ENCODE data around the gene GHR. TPM values are rescaled to one million over a fixed set of nuclear protein-coding genes. Genes with fewer than 3 reads are reported as not detected.

Gene GHR
- total and polyA plus RNA-seq, 10 of the 15 experiments (the other 5 are each of a cell fraction or from before 2014, with no cell fraction given) = 0.23 to 10.2 (median 0.48) TPM

DNA sequence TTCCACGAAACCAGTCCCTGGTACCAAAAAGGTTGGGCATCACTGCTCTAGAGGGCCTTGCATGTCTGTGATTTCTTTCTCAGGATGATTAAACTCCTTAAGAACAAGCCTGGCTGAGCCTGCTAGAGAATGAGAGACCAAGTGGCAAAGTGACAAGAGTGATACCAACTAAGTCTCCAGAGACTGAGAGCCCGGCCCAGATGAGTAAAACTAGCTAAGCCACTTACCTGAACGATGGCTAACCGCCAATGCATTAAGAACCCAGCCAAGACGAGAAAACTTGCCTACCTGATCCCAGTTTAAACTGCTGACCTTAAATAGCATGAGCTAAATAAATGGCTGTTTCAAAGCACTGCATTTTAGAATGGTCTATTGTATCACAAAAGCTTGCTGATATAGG is 327.8 kb downstream of the GHR start:
- Histone ChIP-seq H3K36me3 (ENCODE audit: control insufficient read depth in 2 of 2, insufficient read depth in 2 of 2, low read length in 1 of 2) (no peaks in the 10 kb centered on the region), H3K4me3 (no peak overlapping the region), H3K4me1 (ENCODE audit: control insufficient read depth, insufficient read depth, low read length) (no peaks in the 10 kb centered on the region), H3K9ac (ENCODE audit: control insufficient read depth, insufficient read depth, low read length) (no peak overlapping the region), H3K9me3 (replicated peaks; ENCODE audit: control insufficient read depth, insufficient read depth, low read length) (no peaks in the 10 kb centered on the region), H3K27ac (ENCODE audit: control insufficient read depth, insufficient read depth) (no peak overlapping the region), H4K20me1 (ENCODE audit: control insufficient read depth, insufficient read depth) (no peaks in the 10 kb centered on the region), H3K79me2 (ENCODE audit: control insufficient read depth, insufficient read depth, low read length) (no peaks in the 10 kb centered on the region), H3K27me3 (replicated peaks in 1 of 2; ENCODE audit: control insufficient read depth in 2 of 2, insufficient read depth in 2 of 2, low read length in 1 of 2) (no peaks in the 10 kb centered on the region), H3K4me2 (ENCODE audit: control insufficient read depth, insufficient read depth) (no peak overlapping the region), H2AFZ (ENCODE audit: control insufficient read depth, low read depth, low read length) (no peak overlapping the region)
- ChIA-PET POLR2A (no interaction called here), CTCF (interaction anchor here (0.7 to 2.9 kb wide), 10 partner anchors 10 to 895 kb away, joined by 3 to 13 read pairs (median 3); no protein-coding TSS in a partner anchor), SMC1A (ENCODE audit: uncharacterized antibody, unreplicated experiment) (interaction anchor here (0.8 to 2.2 kb wide), 5 partner anchors 10 to 138 kb away, joined by 3 to 12 read pairs (median 8); no protein-coding TSS in a partner anchor), RAD21 (ENCODE audit: unreplicated experiment) (interaction anchor here (1.1 to 2.2 kb wide), 3 partner anchors 15 to 165 kb away, joined by 3 to 12 read pairs (median 4); no protein-coding TSS in a partner anchor)
- TF ChIP-seq, protein P1, sequence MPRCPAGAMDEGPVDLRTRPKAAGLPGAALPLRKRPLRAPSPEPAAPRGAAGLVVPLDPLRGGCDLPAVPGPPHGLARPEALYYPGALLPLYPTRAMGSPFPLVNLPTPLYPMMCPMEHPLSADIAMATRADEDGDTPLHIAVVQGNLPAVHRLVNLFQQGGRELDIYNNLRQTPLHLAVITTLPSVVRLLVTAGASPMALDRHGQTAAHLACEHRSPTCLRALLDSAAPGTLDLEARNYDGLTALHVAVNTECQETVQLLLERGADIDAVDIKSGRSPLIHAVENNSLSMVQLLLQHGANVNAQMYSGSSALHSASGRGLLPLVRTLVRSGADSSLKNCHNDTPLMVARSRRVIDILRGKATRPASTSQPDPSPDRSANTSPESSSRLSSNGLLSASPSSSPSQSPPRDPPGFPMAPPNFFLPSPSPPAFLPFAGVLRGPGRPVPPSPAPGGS (IDR thresholded peaks at IDR 0.05; ENCODE audit: borderline replicate concordance, insufficient read depth, low read depth, low read length, poor library complexity, severe bottlenecking) = no peak
- TF ChIP-seq CHD4 (IDR thresholded peaks at IDR 0.05) (no peak), HDGF (IDR thresholded peaks at IDR 0.05) (no peak), IKZF1 (conservative IDR thresholded peaks at IDR 0.05) (no peak), FOXM1 (IDR thresholded peaks at IDR 0.05; ENCODE audit: low read depth, low read length) (no peak), SREBF2 (IDR thresholded peaks at IDR 0.05; ENCODE audit: low read length) (no peak), BACH1 (IDR thresholded peaks at IDR 0.05; ENCODE audit: borderline replicate concordance) (no peak), NFXL1 (IDR thresholded peaks at IDR 0.05; ENCODE audit: borderline replicate concordance) (no peak), SUPT20H (IDR thresholded peaks at IDR 0.05; ENCODE audit: borderline replicate concordance, control insufficient read depth, low read depth, low read length) (no peak)
- TF ChIP-seq, protein P2, sequence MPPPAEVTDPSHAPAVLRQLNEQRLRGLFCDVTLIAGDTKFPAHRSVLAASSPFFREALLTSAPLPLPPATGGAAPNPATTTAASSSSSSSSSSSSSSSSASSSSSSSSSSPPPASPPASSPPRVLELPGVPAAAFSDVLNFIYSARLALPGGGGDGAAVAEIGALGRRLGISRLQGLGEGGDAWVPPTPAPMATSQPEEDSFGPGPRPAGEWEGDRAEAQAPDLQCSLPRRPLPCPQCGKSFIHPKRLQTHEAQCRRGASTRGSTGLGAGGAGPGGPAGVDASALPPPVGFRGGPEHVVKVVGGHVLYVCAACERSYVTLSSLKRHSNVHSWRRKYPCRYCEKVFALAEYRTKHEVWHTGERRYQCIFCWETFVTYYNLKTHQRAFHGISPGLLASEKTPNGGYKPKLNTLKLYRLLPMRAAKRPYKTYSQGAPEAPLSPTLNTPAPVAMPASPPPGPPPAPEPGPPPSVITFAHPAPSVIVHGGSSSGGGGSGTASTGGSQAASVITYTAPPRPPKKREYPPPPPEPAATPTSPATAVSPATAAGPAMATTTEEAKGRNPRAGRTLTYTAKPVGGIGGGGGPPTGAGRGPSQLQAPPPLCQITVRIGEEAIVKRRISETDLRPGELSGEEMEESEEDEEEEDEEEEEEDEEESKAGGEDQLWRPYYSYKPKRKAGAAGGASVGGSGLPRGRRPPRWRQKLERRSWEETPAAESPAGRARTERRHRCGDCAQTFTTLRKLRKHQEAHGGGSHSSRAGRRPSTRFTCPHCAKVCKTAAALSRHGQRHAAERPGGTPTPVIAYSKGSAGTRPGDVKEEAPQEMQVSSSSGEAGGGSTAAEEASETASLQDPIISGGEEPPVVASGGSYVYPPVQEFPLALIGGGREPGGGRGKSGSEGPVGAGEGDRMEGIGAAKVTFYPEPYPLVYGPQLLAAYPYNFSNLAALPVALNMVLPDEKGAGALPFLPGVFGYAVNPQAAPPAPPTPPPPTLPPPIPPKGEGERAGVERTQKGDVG (CRISPR knock-in tag; IDR thresholded peaks at IDR 0.05) = no peak
- TF ChIP-seq, protein P3, sequence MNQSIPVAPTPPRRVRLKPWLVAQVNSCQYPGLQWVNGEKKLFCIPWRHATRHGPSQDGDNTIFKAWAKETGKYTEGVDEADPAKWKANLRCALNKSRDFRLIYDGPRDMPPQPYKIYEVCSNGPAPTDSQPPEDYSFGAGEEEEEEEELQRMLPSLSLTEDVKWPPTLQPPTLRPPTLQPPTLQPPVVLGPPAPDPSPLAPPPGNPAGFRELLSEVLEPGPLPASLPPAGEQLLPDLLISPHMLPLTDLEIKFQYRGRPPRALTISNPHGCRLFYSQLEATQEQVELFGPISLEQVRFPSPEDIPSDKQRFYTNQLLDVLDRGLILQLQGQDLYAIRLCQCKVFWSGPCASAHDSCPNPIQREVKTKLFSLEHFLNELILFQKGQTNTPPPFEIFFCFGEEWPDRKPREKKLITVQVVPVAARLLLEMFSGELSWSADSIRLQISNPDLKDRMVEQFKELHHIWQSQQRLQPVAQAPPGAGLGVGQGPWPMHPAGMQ (IDR thresholded peaks at IDR 0.05; ENCODE audit: borderline replicate concordance) = no peak
- TF ChIP-seq, protein P4, sequence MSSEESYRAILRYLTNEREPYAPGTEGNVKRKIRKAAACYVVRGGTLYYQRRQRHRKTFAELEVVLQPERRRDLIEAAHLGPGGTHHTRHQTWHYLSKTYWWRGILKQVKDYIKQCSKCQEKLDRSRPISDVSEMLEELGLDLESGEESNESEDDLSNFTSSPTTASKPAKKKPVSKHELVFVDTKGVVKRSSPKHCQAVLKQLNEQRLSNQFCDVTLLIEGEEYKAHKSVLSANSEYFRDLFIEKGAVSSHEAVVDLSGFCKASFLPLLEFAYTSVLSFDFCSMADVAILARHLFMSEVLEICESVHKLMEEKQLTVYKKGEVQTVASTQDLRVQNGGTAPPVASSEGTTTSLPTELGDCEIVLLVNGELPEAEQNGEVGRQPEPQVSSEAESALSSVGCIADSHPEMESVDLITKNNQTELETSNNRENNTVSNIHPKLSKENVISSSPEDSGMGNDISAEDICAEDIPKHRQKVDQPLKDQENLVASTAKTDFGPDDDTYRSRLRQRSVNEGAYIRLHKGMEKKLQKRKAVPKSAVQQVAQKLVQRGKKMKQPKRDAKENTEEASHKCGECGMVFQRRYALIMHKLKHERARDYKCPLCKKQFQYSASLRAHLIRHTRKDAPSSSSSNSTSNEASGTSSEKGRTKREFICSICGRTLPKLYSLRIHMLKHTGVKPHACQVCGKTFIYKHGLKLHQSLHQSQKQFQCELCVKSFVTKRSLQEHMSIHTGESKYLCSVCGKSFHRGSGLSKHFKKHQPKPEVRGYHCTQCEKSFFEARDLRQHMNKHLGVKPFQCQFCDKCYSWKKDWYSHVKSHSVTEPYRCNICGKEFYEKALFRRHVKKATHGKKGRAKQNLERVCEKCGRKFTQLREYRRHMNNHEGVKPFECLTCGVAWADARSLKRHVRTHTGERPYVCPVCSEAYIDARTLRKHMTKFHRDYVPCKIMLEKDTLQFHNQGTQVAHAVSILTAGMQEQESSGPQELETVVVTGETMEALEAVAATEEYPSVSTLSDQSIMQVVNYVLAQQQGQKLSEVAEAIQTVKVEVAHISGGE (CRISPR knock-in tag; IDR thresholded peaks at IDR 0.05) = no peak
- in situ Hi-C loops (cut with MboI) = no loop called here
- no TSS peak for BruUV-seq (replicated peaks)
- DNase-seq (ENCODE audit: low read depth, low spot score) (no peak), ATAC-seq (no peak), FAIRE-seq (no peak)
- intact Hi-C loops (cut with micrococcal nuclease; ENCODE audit: unreplicated experiment) = no loop called here
- 19% methylated on average over 5 of the region's 5 CpGs for WGBS (ENCODE audit: insufficient coverage, insufficient replicate concordance, low lambda C conversion rate, missing lambda C conversion rate)

All from GM12878 (cell line).